ENCODE data around the gene KANSL2. TPM values are rescaled to one million over a fixed set of nuclear protein-coding genes. Genes with fewer than 3 reads are reported as not detected.
A peak's percentile ranks its signal among the peaks of the same experiment; 100 is the strongest.
"Not testable (repeated sequence)": the region's sequence is repeated elsewhere in the genome, so short reads cannot be mapped to it uniquely, and the experiment has no call there.

The KANSL2 gene
- polyA plus RNA-seq, 1 experiment = 41.4 TPM

DNA sequence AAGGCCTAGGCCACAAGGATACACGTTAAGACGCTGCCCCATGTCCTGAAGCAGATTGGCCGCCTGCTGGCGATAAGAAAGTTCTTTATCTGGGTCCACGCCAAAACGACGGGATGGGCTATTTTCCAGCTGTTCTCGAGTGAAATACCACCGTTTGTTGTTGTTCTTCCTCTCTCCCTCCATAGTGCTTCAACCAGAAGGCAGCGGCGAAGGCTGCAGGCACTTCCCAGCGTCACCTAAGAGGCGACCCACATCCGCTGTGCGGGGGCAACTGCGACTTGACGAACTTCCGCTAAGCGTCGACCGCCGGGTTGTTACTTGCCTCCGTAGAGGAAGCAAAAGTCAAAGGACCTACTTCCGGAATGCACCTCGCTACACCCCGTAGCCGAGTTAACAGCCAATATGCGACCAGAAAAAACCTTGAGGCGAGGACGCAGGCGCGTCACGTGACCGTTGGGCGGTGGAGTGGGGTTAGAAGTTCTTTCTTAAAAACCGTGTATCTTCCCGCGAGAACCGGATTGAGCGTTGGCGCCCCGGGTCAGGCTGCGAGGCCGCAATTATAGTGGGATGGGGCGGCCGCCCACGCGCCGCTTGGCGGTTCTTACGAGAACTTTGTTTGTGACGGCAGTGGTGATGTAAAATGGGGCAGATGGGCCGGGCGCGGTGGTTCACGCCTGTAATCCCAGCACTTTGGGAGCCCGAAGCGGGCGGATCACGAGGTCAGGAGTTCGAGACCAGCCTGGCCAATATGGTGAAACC is 34.6 kb upstream of the KANSL2 start, which contains the start of gene CCNT1:
Gene CCNT1, minus strand, starts transcription at position 215 of the 759 bp plus-strand sequence. Its CDS starts 32 bp downstream, at position 183.
- POLR2A ChIA-PET = interaction anchor here (0.6 kb wide), 1 partner anchor 947 kb away, joined by 6 read pairs; no protein-coding TSS in a partner anchor
- Histone ChIP-seq H3K27me3 (ENCODE audit: control insufficient read depth, insufficient read depth, low read length) (no peaks in the 10 kb centered on the region), H3K36me3 (ENCODE audit: control insufficient read depth, insufficient read depth, low read length) (no peaks in the 10 kb centered on the region; the same call in 1 of the 2 replicates), H3K4me3 (ENCODE audit: low read depth, low read length) (peak within 1 kb of the TSS; percentile 65)
- peak; percentile 100 for DNase-seq (ENCODE audit: low read depth)
- TF ChIP-seq, protein P1, sequence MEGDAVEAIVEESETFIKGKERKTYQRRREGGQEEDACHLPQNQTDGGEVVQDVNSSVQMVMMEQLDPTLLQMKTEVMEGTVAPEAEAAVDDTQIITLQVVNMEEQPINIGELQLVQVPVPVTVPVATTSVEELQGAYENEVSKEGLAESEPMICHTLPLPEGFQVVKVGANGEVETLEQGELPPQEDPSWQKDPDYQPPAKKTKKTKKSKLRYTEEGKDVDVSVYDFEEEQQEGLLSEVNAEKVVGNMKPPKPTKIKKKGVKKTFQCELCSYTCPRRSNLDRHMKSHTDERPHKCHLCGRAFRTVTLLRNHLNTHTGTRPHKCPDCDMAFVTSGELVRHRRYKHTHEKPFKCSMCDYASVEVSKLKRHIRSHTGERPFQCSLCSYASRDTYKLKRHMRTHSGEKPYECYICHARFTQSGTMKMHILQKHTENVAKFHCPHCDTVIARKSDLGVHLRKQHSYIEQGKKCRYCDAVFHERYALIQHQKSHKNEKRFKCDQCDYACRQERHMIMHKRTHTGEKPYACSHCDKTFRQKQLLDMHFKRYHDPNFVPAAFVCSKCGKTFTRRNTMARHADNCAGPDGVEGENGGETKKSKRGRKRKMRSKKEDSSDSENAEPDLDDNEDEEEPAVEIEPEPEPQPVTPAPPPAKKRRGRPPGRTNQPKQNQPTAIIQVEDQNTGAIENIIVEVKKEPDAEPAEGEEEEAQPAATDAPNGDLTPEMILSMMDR (IDR thresholded peaks at IDR 0.05; ENCODE audit: insufficient read depth, low read depth, low read length) = peak; percentile 32
- CTCF ChIA-PET = interaction anchor here (2.2 kb wide), 1 partner anchor 99 kb away, joined by 5 read pairs; no protein-coding TSS in a partner anchor

DNA sequence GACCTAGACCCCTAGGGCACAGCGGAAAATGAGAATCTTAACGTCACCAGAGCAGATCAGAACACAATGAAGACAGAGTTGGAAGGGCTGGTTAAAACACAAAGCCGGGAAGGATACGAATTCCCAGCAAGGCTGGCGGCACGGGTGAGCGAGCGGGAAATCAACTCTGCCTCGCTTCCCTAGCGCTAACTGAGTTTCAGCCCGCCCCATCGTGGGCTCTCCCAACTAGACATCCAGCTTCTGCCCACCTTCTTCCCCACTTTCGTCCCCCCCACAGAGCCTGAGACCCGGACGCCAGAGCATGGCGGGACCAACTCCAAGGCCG is 34.1 kb upstream of the KANSL2 start:
- peak overlapping the region; percentile 65 for H3K4me3 ChIP-seq (ENCODE audit: low read depth, low read length)
- ChIA-PET CTCF (interaction anchor here (0.9 to 2.2 kb wide), 3 partner anchors 14 to 99 kb away, joined by 3 to 5 read pairs (median 4); no protein-coding TSS in a partner anchor), POLR2A (interaction anchor here (0.6 kb wide), 1 partner anchor 946 kb away, joined by 6 read pairs; no protein-coding TSS in a partner anchor)
- H3K36me3 ChIP-seq (ENCODE audit: control insufficient read depth, insufficient read depth, low read length) = no peaks in the 10 kb centered on the region; the same call in 1 of the 2 replicates
- TF ChIP-seq, protein P1 (IDR thresholded peaks at IDR 0.05; ENCODE audit: insufficient read depth, low read depth, low read length) = no peak
- no peaks in the 10 kb centered on the region for H3K27me3 ChIP-seq (ENCODE audit: control insufficient read depth, insufficient read depth, low read length)
- no peak for DNase-seq (ENCODE audit: low read depth)

DNA sequence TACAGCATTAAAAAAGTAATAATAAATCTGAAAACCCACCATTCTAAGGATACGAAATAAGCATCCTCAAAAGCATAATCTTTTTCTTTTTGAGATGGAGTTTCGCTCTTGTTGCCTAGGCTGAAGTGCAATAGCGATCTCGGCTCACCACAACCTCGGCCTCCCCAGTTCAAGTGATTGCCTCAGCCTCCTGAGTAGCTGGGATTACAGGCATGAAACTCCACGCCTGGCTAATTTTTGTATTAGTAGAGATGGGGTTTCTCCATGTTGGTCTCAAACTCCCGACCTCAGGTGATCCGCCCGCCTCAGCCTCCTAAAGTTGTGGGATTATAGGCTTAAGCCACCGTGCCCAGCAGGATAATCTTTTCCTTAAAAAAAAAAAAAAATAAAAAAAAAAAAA is 30.2 kb upstream of the KANSL2 start:
- ChIA-PET POLR2A (no interaction called here), CTCF (no interaction called here)
- Histone ChIP-seq H3K27me3 (ENCODE audit: control insufficient read depth, insufficient read depth, low read length) (no peaks in the 10 kb centered on the region), H3K4me3 (ENCODE audit: low read depth, low read length) (no peak overlapping the region), H3K36me3 (ENCODE audit: control insufficient read depth, insufficient read depth, low read length) (peaks cover 3% of the 10 kb centered on the region)
- no peak for DNase-seq (ENCODE audit: low read depth)
- TF ChIP-seq, protein P1 (IDR thresholded peaks at IDR 0.05; ENCODE audit: insufficient read depth, low read depth, low read length) = no peak

DNA sequence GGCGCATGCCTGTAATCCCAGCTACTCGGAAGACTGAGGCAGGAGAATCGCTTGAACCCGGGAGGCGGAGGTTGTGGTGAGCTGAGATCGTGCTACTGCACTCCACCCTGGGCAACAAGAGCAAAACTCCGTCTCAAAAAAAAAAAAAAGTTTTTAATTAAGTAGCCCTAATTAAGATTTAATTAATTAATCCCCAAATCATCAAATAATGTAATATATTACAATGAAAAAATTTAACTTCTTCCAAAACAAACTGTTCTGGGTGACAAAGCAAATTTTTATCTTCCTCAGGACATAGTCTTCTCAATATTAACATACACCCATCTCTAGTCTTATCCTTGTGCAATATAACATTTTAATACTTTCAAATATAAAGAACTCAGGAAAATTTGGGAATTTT is 16.8 kb upstream of the KANSL2 start:
- POLR2A ChIA-PET; DNase-seq (ENCODE audit: low read depth); H3K4me3 ChIP-seq (ENCODE audit: low read depth, low read length); H3K27me3 ChIP-seq (ENCODE audit: control insufficient read depth, insufficient read depth, low read length): not testable (repeated sequence)
- peaks cover 20% of the 10 kb centered on the region for H3K36me3 ChIP-seq (ENCODE audit: control insufficient read depth, insufficient read depth, low read length)
- CTCF ChIA-PET = interaction anchor here (1.5 kb wide), 1 partner anchor 501 kb away, joined by 3 read pairs; no protein-coding TSS in a partner anchor

DNA sequence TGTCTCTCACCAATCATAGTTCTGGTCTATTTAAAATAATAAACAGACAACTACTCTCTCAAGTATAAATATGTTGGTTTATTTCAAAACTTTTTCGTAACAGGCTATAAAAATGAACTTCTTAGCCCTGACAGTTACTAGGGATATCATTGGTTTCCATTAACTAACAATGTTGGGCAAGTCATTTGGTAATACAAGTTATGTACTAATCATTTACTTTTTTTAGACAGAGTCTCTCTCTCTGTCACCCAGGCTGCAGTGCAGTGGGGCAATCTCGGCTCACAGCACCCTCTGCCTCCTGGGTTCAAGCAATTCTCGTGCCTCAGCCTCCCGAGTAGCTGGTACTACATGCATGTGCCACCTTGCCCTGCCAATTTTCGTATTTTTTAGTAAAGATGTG is 14.6 kb upstream of the KANSL2 start:
- DNase-seq (ENCODE audit: low read depth) = no peak

More for the DNA sequence above, 14.6 kb upstream of the KANSL2 start:
- Histone ChIP-seq H3K27me3 (ENCODE audit: control insufficient read depth, insufficient read depth, low read length) (no peaks in the 10 kb centered on the region), H3K36me3 (ENCODE audit: control insufficient read depth, insufficient read depth, low read length) (peaks cover 20% of the 10 kb centered on the region), H3K4me3 (ENCODE audit: low read depth, low read length) (no peak overlapping the region)
- CTCF ChIA-PET = no interaction called here
- TF ChIP-seq, protein P1 (IDR thresholded peaks at IDR 0.05; ENCODE audit: insufficient read depth, low read depth, low read length) = no peak
- POLR2A ChIA-PET = no interaction called here

All from BJ (cell line).